Chondrocyte (in vitro differentiated cells): Measurements from ENCODE around the gene LRMDA. TPM values are rescaled to one million over a fixed set of nuclear protein-coding genes. Genes with fewer than 3 reads are reported as not detected.

Experiments used
- DNase-seq: peaks from one replicate; pipeline ENCODE4 v3.0.0; 2021; ENCODE audit warnings: mixed read lengths, low spot score
- H3K27ac Mint-ChIP-seq: one replicate; pipeline ENCODE4 v1.8.0; 2021; ENCODE audit warnings: mild to moderate bottlenecking, moderate library complexity, mixed read lengths; ENCODE audit not compliant: unreplicated experiment
- H3K27me3 Mint-ChIP-seq: 2 replicates; pipeline ENCODE4 v1.8.0; 2021; ENCODE audit warnings: low read depth, mixed read lengths
- H3K36me3 Mint-ChIP-seq: 2 replicates; pipeline ENCODE4 v1.8.0; 2021; ENCODE audit warnings: low read depth, mixed read lengths
- H3K4me1 Mint-ChIP-seq: 2 replicates; pipeline ENCODE4 v1.8.0; 2021; ENCODE audit warnings: low read depth, mild to moderate bottlenecking, mixed read lengths
- H3K4me3 Mint-ChIP-seq: one replicate; pipeline ENCODE4 v1.8.0; 2021; ENCODE audit warnings: mild to moderate bottlenecking, moderate library complexity, mixed read lengths; ENCODE audit not compliant: unreplicated experiment
- H3K9me3 Mint-ChIP-seq: 2 replicates; pipeline ENCODE4 v1.8.0; 2021; ENCODE audit warnings: low read depth, mixed read lengths
- CTCF ChIP-seq: fragments of 200-600 bp; sonication (generic); IDR thresholded peaks from 2 replicates; pipeline ENCODE4 v1.5.0; 2021; ENCODE audit warnings: antibody characterized with exemption, mild to moderate bottlenecking, moderate library complexity
- total RNA-seq: library from RNA; stranded (reverse); gene quantifications from 3 replicates; pipeline ENCODE4 v1.2.1, GENCODE V29; 2021

The LRMDA gene
- total RNA-seq, 1 donor from 2014 or later = 2.8 TPM

- Mint-ChIP-seq H3K4me3 (no peak overlapping the region), H3K36me3 (no peaks in the 10 kb centered on the region), H3K27ac (no peak overlapping the region), H3K4me1 (peaks cover 5% of the 10 kb centered on the region), H3K9me3 (peaks cover 11% of the 10 kb centered on the region), H3K27me3 (no peaks in the 10 kb centered on the region)
- no peak for TF ChIP-seq CTCF
- DNase-seq = no peak
These were observed 852.9 kb downstream of the LRMDA start for GRCh38 chr10:76284351-76284750.

- no peak for TF ChIP-seq CTCF
- no peak overlapping the region for H3K4me3 Mint-ChIP-seq
These were observed 853.6 kb downstream of the LRMDA start for GRCh38 chr10:76285012-76285411.

GRCh38 chr10:76285515-76285914 lies 854.1 kb downstream of the LRMDA start:
- TF ChIP-seq CTCF = no peak
- Mint-ChIP-seq H3K4me1 (peaks cover 5% of the 10 kb centered on the region), H3K36me3 (no peaks in the 10 kb centered on the region), H3K27me3 (no peaks in the 10 kb centered on the region), H3K27ac (no peak overlapping the region), H3K9me3 (peaks cover 11% of the 10 kb centered on the region), H3K4me3 (no peak overlapping the region)
- DNase-seq = no peak

More at GRCh38 chr10:76285012-76285411, 853.6 kb downstream of the LRMDA start:
- Mint-ChIP-seq H3K27ac (no peak overlapping the region), H3K27me3 (no peaks in the 10 kb centered on the region), H3K4me1 (peaks cover 5% of the 10 kb centered on the region), H3K36me3 (no peaks in the 10 kb centered on the region), H3K9me3 (peaks cover 11% of the 10 kb centered on the region)
- no peak for DNase-seq

GRCh38 chr10:76286536-76286935 lies 855.1 kb downstream of the LRMDA start:
- H3K27me3 Mint-ChIP-seq = no peaks in the 10 kb centered on the region
- H3K4me3 Mint-ChIP-seq = no peak overlapping the region
- TF ChIP-seq CTCF = no peak
- no peaks in the 10 kb centered on the region for H3K36me3 Mint-ChIP-seq
- H3K4me1 Mint-ChIP-seq = peaks cover 11% of the 10 kb centered on the region
- peaks cover 11% of the 10 kb centered on the region for H3K9me3 Mint-ChIP-seq
- DNase-seq = no peak
- no peak overlapping the region for H3K27ac Mint-ChIP-seq

- no peak for TF ChIP-seq CTCF
- DNase-seq = no peak
- peaks cover 11% of the 10 kb centered on the region for H3K9me3 Mint-ChIP-seq
- H3K4me1 Mint-ChIP-seq = peaks cover 11% of the 10 kb centered on the region
- H3K27ac Mint-ChIP-seq = no peak overlapping the region
- H3K27me3 Mint-ChIP-seq = no peaks in the 10 kb centered on the region
- no peak overlapping the region for H3K4me3 Mint-ChIP-seq
- no peaks in the 10 kb centered on the region for H3K36me3 Mint-ChIP-seq
These were observed 856.4 kb downstream of the LRMDA start for GRCh38 chr10:76287856-76288255.
